SIG-M5 (cell line): ENCODE measurements around the gene ANXA2.
"Not testable (repeated sequence)": the region's sequence is repeated elsewhere in the genome, so short reads cannot be mapped to it uniquely, and the experiment has no call there.

ENCODE experiments used
- DNase-seq: peaks from one replicate; lab custom pipeline; 2025; lab: John Stamatoyannopoulos, UW

ANXA2 gene

DNA sequence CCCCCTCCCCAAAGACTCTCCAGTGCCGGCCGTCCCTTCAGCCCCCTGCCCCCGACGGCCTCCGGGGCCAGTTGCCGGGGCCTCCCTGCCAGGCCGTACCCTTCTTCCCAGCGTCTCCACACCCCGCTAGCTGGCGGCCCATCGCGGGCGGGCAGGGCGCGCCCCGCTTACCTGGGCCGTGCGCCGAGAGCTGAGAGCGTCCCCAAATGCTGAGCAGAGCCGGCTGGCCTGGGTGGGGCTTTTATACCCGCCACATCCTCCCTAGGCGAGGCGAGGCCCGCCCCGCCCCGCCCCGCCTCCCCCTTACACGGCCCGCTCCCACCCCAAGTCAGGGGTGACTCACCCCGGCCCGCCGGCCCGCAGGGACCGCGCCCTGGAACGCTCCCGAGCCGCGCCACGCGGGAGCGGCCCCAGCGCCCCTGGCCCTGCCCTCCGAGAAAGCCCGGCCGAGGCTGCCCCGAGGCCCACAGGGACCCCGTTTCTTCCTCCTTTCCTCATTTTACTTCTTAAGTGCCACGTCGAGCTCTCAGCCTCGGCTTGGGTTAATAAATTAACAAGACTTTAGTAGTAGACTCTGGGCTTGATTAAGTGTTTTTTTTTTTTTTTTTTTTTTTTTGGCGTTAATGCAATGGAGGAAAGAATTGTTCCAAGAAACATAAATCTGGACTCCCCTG lies at the start of gene ANXA2:
ANXA2 (minus strand) TSS at position 215 of the 674 bp plus-strand sequence. CDS start 11,911 bp downstream, outside the sequence.
- DNase-seq, result no peak

DNA sequence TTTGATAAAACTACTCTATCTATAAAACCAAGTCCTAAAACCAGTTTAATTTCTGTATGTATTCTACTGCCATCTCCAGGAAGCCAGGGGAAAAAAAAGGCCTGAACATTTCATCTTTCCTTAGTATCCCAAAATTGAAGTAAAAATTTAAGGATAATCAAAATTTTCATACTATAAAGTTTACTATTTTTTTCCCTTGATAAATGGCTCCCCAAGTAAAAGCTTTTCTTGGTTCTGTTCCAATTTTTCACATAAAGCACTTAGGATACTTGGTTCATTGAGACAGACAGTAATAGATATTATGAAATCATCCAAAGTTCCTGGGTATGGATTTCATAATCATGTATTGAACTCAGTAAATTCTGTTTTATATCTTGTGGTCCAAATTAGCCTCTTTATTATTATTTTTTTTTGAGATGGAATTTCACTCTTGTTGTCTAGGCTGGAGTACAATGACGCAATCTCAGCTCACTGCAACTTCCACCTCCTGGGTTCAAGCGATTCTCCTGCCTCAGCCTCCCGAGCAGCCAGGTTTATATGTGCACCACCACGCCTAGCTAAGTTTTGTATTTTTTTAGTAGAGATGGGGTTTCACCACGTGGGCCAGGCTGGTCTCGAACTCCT lies 46.6 kb upstream of the ANXA2 start:
- no peak for DNase-seq

DNA sequence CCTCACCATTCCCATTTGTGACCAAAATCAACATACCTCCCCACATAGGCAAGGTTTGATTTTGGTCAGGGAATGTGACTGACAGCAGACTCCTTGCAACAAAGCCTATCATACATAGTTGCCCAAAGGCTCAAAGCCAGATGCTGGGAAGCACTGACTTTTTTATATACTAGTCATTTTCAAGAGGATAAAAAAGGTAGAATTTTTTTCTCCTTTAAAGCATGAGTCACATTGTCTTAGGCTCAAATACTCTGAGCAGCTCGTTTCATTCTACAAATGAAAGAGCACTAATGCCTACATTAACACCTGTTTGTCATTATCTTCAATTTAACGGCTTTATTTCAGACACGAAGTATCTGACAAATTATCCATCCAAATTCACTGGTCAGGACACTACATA lies 45.0 kb upstream of the ANXA2 start:
- DNase-seq, result no peak

DNA sequence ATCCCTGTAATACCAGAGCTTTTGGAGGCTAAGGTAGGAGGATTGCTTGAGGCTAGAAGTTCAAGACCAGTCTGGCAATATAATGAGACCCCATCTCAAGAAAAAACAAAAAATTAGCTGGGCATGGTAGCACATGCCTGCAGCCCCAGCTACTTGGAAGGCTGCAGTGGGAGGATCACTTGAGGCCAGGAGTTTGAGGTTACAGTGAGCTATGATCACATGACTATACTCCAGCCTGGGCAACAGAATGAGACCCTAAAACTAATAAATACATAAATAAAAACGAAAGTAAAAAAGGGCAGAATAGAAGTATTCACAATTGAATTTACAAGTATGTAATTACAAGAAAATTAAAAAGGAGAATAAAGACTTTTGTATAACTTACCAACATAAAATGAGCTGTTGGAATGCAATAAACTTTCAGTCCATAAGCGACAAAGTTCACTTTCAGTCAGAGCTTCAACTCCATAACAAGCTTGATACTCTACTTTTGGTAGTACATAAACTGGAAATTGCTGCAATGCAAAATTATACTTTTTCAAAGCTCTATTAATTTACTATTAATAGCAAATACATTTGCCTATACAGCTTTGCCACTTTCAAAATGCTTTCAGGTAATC lies 44.4 kb upstream of the ANXA2 start:
- DNase-seq, result no peak

- DNase-seq, result no peak
These were observed 43.5 kb upstream of the ANXA2 start for GRCh38 chr15:60441331-60441730.

DNA sequence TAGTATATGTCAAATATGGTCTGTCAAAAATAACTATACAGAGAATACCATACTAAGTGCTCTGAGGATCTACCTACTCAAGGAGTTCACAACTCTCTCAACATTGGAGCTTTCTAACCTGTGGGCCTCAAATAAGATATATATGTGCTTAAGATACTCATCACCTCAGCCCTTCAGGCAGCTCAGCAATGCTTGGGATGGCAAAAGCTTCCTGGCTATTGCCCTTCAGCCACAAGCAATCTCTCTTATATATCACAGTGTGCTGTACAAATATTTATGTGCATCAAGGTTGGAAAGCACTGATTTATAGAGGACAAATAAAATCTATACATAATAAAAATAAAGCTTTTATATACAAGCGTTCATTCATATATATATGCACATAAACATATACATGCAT lies 40.9 kb upstream of the ANXA2 start:
- DNase-seq, result no peak

GRCh38 chr15:60428935-60429334 lies 31.1 kb upstream of the ANXA2 start:
- no peak for DNase-seq

GRCh38 chr15:60426870-60427508 lies 29.2 kb upstream of the ANXA2 start:
- DNase-seq, result no peak

DNA sequence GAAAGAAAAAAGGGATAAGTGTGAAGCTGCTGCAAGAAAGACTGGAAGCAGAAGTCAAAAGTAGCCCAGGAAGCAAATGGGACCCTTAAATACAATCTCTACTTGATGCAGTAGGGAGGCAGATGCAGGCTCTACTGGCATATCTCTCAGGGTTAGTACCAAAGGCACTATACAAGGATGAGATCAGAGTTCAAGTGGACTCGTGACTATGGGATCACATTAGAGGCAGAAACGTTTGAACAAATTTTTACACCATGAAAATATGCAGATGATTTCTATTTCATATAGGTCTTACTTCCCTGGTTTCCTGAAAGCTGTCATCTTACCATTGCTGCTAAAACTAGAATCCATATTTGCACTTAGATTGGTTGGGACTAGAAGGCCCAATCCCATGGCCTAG lies 27.7 kb upstream of the ANXA2 start:
- no peak for DNase-seq

- DNase-seq, result no peak
These were observed 26.2 kb upstream of the ANXA2 start for GRCh38 chr15:60424006-60424405.

DNA sequence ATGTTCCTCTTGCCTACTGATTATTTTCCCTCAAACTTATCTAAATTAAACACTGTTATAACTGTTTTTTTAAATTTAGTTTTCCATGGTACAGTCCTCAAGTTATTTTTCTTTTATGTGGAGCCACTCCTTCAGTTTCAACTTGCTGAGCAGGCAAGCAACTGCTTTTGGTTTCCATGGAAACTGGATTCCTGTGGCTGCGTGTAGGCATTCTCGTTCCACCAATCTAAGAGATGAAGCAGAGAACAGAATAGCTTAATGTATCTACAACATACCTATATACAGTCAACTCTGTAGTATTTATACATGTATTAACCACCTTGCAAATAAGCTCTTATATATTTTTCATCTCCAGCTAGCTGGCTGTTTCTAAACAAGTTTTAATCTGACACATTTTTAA lies 25.8 kb upstream of the ANXA2 start:
- no peak for DNase-seq

DNA sequence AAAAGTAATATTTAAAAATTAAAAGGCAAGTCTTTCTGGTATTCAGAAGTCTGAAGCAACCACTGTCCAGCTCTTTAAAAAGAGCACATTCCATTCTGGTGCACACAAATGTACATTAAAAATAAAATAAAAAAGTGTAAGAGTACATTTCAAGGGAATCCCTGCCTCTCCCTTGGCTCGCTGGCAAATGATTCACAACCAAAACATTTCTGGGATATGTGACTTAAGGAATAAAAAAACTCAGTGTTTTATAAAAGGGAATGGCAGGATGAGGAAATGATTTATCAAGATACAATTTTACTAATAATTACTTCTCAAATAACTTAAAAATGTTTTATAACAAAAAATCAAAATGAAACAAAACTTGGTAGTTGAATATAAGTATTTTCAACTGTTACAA lies 23.8 kb upstream of the ANXA2 start:
- no peak for DNase-seq

DNA sequence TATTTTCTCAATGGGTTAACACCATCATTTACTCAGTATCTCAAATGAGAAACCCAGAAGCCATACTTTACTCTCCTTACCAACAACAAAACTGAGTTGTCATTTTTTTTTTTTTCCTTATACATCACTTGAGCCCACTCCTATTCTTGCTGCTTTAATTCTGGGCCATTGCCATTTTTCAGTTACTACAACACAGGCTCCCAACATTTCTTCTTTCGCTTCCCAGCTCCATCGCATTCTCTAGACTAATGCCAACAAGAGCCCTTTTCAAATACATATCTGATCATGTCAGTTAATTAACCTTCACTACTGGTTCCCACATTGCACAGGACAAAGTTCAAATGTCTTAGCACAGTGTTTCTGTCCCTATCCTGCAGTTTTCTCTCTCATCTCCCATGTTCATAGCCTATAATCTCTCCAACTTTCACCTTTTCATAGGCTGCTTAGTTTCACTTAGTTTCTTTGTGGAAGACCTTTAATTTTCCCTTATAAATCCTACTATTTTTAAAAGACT lies 22.5 kb upstream of the ANXA2 start:
- DNase-seq, result no peak

DNA sequence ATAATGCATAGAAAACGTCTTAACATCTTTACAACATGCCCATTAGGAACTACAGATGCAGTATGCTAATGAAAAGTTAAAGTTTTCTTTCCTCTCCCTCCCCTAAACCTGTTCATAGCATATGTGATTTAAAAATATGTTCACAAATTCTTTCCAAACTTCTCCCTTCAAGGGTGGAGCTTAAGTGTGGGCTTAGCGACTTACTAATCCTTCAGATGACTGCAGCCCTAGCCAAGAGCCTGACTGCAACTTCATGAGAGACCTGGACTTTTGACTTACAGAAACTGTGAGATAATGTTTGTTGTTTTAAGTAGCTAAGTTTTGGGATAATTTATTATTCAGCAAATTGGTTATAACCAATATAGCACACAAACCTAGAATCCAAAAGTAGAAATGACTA lies 22.0 kb upstream of the ANXA2 start:
- DNase-seq, result no peak

- no peak for DNase-seq
These were observed 20.3 kb upstream of the ANXA2 start for GRCh38 chr15:60418096-60418495.

- no peak for DNase-seq
These were observed 19.3 kb upstream of the ANXA2 start for GRCh38 chr15:60417112-60417511.

GRCh38 chr15:60416484-60416883 lies 18.7 kb upstream of the ANXA2 start:
- DNase-seq, result no peak

DNA sequence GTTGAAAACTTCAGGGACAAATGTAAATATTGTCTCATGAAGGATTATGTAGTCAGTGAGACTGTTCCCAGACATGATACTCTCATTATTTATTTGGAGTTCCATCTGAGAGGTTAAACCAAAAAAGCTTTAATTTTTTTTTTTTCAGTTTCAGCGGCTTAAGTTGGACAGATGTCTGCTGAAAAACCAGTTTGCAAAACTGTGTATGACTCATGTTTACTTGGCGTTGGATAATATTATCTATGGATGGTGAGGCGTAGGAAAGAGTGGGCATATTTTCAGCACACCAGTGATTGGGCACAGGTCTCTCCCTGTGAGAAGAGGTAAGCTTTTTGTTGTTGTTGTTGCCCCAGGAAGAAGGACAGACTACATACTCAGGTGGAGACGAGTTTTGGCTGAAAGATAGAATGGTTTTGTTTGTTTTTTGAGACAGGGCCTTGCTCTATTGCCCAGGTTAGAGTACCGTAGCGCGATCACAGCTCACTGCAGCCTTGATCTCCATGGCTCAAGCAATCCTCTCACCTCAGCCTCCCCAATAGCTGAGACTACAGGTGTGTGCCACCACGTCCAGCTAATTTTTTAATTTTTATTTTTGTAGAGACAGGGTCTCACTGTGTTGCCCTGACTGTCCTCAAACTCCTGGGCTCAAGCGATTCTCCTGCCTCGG lies 16.4 kb upstream of the ANXA2 start:
- DNase-seq, result no peak

- no peak for DNase-seq
These were observed 15.5 kb upstream of the ANXA2 start for GRCh38 chr15:60413231-60413824.

GRCh38 chr15:60412807-60413206 lies 15.0 kb upstream of the ANXA2 start:
- DNase-seq, result not testable (repeated sequence)

GRCh38 chr15:60411774-60412425 lies 14.1 kb upstream of the ANXA2 start:
- no peak for DNase-seq
